ENCODE measurements around the gene TTC28.

Gene TTC28

DNA sequence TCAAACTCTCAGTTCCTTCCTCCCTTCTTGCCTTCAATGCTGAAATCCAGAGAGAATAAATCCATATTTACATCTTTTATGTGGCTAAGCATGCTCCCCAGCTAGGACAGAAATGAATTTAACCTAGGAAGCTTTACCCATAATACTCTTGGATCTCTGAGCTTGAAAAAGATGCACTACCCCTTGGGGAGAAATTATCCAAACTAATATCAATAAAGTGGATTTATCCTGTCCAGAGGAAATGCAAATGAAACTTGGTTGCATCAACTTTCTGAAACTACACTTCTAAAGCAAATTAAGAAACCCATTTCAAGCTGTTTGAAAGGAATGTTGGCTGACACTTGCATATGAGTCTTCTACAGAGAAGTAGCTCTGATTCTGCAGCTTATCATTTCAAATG lies 347.9 kb downstream of the TTC28 start:
- no peak for DNase-seq (ENCODE audit: low read depth)
- TF ChIP-seq, protein P1, sequence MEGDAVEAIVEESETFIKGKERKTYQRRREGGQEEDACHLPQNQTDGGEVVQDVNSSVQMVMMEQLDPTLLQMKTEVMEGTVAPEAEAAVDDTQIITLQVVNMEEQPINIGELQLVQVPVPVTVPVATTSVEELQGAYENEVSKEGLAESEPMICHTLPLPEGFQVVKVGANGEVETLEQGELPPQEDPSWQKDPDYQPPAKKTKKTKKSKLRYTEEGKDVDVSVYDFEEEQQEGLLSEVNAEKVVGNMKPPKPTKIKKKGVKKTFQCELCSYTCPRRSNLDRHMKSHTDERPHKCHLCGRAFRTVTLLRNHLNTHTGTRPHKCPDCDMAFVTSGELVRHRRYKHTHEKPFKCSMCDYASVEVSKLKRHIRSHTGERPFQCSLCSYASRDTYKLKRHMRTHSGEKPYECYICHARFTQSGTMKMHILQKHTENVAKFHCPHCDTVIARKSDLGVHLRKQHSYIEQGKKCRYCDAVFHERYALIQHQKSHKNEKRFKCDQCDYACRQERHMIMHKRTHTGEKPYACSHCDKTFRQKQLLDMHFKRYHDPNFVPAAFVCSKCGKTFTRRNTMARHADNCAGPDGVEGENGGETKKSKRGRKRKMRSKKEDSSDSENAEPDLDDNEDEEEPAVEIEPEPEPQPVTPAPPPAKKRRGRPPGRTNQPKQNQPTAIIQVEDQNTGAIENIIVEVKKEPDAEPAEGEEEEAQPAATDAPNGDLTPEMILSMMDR (IDR thresholded peaks at IDR 0.05; ENCODE audit: low read depth, low read length, missing control alignments): no peak
- no peak overlapping the region for H3K4me3 ChIP-seq (ENCODE audit: low read depth, low read length)

DNA sequence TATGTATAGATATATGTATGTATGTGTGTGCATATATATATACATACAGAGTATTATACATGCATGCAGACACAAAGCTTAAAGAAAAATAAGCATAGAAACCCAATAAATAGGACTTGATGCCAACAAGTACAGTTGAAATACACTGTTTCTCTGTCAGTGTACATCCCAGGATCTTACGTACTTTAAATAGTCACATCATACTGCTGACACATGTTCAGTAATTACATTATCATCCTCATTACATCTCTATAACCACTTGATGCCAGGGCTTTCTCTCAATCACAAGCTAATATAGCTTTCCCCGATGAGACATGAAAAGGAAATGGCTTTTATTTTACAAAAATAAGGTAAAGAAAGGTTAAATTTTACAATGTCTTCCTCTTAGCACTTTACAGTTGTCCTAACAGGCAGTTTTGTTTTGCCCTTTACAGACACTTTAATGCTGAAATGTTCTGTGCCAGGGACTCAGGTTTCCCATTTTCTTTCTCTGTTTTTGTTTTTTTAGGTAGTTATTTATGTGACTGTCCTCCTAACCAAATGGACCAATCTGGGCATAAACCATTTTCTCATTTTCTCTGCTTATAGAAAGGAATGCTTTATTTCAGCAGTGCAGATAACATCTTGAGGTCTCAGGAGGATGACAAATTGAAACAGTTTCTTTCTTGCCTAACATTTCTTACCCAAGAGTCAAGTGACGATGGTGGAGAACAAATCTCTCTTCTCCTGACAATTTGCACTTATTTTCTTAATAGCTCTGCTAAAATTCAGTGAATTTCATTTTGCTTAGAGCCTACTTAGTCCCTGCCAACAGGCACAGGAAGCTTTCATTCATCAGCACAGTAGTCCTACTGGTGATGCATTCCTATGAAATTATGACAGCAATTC lies 350.2 kb downstream of the TTC28 start:
- no peak overlapping the region for H3K4me3 ChIP-seq (ENCODE audit: low read depth, low read length)
- DNase-seq (ENCODE audit: low read depth): no peak
- TF ChIP-seq, protein P1 (IDR thresholded peaks at IDR 0.05; ENCODE audit: low read depth, low read length, missing control alignments): no peak

DNA sequence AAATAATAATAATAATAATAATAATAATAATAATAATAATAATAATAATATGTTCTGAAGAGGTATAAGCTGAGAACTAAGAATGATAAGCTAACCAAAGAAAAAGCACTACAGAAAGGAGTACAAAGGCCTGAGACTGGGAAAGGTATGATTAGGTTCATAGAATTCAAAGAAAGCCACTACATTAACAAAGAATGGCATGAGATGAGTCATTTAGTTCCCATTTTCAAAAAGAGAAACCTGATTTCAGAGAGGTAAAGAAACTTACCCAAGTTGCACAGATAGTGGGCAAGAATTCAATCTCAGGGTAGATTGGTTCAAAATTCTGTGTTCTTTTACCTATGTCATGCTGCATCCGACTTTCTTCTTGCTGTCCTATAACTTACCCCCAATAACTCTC lies 350.9 kb downstream of the TTC28 start:
- DNase-seq (ENCODE audit: low read depth): no peak

DNA sequence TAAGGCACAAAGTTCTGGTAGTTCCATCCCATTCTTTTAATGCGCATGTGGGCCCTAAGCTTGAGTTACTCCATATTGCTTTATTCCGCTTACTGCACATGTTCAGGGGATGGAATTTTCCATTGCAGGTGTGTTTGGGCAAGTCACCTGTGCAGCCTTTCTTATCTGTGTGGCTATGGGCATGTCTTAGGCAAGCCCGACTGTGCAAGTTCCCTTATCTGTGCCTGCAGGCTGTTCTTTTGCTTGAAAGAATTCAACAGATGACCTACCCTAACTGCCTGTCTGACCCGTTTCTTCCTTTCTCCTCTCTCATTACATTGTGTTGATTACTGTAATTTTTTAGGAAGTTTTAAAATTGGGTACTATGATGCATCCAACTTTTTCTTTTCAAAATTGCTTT lies 363.6 kb downstream of the TTC28 start:
- TF ChIP-seq, protein P1 (IDR thresholded peaks at IDR 0.05; ENCODE audit: low read depth, low read length, missing control alignments): no peak
- DNase-seq (ENCODE audit: low read depth): no peak
- H3K4me3 ChIP-seq (ENCODE audit: low read depth, low read length): no peak overlapping the region

More for the DNA sequence above, 350.9 kb downstream of the TTC28 start:
- TF ChIP-seq, protein P1 (IDR thresholded peaks at IDR 0.05; ENCODE audit: low read depth, low read length, missing control alignments): no peak
- H3K4me3 ChIP-seq (ENCODE audit: low read depth, low read length): no peak overlapping the region

DNA sequence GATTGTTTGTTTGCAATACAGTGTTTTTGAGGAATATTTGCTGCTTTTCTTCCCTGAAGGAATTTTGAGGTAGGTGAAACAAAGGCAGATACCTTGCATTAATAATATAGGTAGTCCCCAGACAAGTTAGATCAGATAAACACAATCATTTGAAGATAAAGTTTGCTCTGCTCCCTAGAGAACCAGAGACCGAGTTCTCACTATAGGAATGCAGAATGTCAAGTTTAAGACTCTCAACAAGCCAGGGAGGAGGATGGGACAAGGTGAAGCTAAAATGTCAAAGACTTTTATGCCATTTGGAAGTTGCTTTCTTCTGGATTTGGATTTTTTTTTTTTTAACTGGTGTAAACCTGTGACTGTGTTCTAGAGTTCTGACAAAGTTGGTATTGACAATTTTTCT lies 364.7 kb downstream of the TTC28 start:
- no peak overlapping the region for H3K4me3 ChIP-seq (ENCODE audit: low read depth, low read length)
- DNase-seq (ENCODE audit: low read depth): no peak
- TF ChIP-seq, protein P1 (IDR thresholded peaks at IDR 0.05; ENCODE audit: low read depth, low read length, missing control alignments): no peak

DNA sequence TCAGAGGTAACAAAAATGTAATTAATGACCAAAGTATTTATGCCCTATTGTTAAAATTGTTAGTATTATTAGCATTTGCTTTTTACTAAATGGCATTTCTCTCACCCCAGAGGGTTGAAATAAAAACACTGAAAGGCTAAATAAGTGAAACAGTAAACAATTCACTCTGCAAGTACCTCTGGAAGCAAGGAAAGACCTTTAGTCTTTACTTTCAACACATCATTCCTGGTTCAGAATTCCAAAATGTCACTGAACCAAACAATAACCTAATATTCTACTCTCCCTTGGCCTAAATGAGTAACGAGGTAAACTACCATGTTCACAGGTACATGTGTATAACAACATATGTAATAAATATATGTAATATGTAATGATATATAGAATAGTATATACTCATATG lies 369.3 kb downstream of the TTC28 start:
- DNase-seq (ENCODE audit: low read depth): no peak
- TF ChIP-seq, protein P1 (IDR thresholded peaks at IDR 0.05; ENCODE audit: low read depth, low read length, missing control alignments): no peak
- H3K4me3 ChIP-seq (ENCODE audit: low read depth, low read length): no peak overlapping the region

DNA sequence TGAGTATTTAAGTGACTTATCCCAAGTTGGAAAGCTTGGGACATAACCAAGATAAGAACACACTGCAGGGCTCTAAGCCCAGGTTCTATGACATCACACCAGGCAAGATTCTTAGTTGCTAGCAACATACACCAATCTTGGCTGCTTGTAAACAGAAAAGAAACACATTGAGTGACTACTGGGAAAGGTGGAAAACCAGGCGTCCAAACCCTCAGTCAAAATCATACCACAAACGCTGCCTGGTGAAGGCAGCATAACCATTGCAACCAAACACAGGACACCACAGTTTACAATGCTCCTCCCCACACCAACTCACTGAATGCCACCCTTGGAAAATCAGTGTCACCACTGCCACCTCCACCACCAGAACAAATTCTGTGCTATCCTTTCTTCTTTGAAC lies 379.9 kb downstream of the TTC28 start:
- H3K4me3 ChIP-seq (ENCODE audit: low read depth, low read length): no peak overlapping the region
- DNase-seq (ENCODE audit: low read depth): no peak
- TF ChIP-seq, protein P1 (IDR thresholded peaks at IDR 0.05; ENCODE audit: low read depth, low read length, missing control alignments): no peak
